ENCODE results near the gene NAALADL2.

DNA sequence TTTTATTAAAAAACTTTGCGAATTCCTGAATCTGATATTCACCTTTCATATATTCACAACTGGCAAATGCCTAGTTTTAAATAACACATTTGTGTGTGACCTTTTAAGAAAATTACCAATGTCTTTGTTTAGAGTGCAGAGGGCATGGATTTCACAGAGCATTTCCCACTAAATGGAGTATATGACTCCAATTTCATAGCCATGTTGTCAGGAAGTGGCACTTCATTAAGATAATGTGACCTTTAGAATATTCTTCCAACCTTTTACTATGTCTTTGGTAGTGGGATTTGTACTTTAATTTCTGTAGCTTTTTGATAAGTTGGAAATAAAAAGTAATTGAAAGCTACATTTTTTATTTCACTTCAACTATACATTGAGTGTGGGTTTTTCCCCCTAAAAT lies 188.7 kb downstream of the NAALADL2 start:
- TF ChIP-seq CTCF (IDR thresholded peaks at IDR 0.05; ENCODE audit: low read depth, low read length, missing input control) (no peak), GABPA (IDR thresholded peaks at IDR 0.05 in 1 of 2, conservative IDR thresholded peaks at IDR 0.05 in 1 of 2) (no peak), SP1 (IDR thresholded peaks at IDR 0.05) (no peak), HNF4A (conservative IDR thresholded peaks at IDR 0.05) (no peak), REST (IDR thresholded peaks at IDR 0.05) (no peak), EGR1 (IDR thresholded peaks at IDR 0.05; ENCODE audit: low read depth in 2 of 2) (no peak)

All from liver (tissue), 3 donors.